HG03066 (cell line): ENCODE data around the gene NPB.

Source experiments
- ATAC-seq: cut with Tn5 transposase; IDR thresholded peaks from one replicate; pipeline ENCODE4 v1.9.1; 2021; ENCODE audit warnings: low read depth; ENCODE audit not compliant: unreplicated experiment

Gene NPB

DNA sequence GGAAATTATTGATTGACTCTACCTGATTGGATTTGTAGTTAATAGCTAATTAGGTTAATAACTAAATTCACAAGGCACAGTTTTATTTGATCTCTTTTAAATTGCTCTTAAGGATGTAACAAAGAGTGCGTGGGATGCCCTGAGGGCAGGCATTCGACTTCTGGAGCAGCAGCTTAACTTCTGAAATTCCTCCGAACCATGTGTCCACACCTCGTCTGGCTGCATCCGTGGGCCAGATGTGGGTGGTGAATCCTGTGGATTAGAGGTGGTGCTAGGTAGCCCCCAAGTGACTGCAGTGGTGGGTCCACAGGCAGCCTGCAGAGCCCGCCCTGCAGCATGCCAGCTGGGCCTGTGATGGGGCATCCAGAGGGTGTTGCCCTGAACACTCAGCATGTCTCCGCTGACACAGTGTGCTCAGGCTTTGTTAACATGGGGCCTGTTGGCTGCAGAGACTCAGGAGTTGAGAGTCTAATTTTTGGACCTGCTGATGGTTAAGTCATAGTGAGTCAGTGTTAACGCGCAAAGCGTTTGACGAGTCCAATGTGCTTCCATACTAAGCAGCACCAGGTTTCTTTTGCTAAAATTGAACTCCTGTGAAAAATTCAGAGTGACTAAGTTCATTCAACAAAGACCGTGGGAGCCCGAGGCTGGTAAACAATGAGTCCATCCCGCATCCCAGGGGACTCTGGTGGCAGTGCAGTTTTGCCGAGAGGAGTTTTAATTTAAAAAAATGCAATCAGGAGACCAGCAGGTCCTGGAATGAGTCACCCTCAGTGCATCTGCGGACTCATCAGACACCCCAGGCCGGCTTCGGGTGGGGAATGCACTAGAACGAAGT, 3.8 kb upstream of the NPB start:
- no peak for ATAC-seq

- ATAC-seq: no peak
Observed at GRCh38 chr17:81898885-81899284, 3.2 kb upstream of the NPB start.

DNA sequence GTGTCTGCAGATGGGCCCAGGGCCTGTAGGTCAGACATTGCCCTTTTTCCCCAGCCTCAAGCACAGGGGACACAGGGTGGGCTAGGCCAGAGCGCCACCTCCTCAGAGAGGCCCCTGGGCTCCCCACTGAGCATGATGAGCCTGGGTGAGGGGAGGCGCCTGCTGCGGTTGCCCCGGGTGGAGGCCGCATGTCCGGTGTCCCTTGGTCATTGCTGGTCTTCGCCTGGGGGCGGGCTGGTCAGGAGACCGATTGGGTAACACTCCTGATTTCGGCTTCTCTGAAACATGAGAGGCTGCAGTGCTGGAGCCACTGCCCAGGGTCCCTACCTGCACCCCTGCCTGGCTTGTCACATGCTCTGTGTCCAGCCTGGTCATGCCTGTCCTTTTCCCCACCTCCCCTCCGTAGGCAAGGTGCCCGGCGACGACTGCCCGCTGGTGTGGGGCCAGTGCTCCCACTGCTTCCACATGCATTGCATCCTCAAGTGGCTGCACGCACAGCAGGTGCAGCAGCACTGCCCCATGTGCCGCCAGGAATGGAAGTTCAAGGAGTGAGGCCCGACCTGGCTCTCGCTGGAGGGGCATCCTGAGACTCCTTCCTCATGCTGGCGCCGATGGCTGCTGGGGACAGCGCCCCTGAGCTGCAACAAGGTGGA, 2.4 kb upstream of the NPB start:
- no peak for ATAC-seq

DNA sequence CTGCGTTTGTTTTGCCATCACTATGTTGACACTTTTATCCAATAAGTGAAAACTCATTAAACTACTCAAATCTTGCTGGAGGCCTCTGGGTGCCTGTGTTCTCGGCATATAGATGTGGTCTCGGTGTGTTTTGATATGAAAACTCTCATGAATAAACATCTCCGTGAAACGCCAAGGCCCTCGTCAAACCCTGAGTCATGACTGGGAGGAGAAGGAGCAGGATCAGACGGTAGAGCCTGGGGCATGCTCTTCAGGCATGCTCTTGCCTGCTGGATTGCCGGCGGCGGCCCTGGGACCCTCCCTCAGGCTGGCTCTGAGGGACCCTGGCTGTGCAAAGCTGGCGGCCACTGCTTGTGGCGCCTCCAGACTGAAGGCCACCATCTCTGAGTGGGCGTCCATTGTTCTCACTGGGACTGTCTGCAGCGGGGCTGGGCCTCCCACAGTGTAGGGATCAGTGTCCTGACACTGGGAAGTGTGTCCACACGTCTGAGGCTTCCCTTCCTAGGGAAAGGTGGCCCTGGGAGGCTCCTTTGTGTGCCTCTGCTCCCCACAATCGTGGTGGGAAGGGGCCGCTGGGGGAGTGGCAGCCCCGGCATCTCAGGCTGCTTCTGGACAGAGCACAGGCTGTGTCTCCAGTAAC, 1.7 kb upstream of the NPB start:
- no peak for ATAC-seq

- ATAC-seq: no peak
Observed at GRCh38 chr17:81901167-81902022, 643 bp upstream of the NPB start.

DNA sequence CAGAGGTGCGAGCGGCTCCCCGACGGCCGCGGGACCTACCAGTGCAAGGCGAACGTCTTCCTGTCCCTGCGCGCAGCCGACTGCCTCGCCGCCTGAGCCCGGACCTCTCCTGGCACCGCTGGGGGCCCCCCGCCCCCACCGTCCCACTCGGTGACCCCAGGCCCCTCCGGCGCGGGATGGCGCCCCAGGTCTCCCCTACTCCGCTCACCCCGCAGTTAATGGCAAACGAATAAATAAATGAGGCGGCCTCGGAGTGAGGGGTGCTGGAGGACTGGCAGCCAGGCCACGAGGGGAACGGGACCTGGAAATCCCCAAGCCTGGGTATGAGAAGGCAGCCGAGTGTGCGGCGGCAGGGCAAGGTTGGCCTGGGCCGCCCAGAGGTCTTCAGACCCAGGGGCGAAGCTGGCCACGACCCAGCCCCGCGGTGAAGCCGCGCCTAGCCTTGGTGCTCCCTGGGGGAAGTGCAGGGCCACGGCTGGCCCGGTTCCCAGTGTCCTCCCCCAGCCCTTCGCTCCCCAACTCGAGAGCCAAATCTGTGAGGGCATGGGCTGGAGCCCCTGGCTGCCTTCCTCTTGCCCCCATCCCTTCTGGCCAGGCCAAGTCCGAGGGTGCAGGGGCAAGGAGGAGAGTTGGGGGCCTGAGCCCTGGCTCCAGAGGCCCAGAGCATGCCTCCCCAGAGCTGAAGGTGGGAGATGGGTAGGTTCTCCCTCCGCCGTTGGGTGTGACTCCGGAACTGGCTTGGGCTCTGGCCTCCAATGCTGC, 796 bp downstream of the NPB start:
- no peak for ATAC-seq

DNA sequence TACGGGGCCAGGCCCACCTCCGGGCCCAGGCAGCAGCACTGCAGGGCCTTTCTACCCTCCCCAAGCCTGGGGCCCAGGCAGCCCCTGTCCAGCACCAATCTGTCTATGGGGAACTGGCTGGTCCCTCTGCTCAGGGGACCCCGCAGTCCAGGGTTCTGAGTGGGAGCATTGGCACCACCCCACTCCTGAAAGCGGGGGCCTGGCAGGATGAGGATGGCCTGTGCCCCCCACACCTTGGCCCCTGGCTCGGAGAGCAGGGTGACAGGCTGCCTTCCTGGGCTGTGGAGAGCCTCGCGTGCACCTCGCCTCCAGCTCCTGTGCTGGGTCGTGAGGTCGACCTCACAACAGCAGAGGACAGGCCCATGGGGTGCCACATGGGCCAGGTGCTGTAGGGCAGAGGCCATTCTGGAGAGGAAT, 1.4 kb downstream of the NPB start:
- ATAC-seq: no peak

DNA sequence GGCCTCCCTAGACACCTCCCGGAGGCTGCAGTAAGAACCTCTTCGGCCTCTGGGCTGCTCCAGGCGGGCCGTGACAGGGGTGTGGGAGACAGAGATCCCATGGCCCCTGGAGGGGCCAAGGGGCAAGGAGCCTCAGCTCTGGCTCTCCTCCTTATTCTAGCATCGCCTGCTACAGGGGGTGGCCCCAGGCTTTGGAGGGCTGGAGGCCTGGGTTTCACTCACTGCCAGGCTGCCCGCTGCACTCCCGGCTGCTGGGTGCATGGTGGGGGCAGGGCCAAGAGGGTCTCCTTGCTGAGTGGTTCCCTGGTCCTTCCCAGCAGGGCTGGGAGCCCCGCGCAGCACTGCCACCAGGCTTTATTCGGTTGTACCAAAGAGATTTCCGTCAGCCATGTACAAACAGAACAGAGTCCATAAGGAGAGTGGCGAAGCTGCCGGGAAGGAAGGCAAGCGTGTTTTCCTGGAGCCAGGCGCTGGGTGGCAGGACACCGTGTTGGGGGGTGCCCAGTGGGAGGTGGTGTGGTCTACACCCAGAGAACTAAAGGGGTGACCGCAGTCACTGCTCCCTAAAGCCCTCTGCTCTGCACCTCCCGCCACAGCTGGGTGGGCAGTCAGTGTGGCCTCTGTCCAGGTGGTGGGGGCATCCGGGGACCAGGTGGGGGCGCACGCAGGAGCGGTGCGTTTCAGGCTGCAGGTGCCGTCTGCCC, 2.0 kb downstream of the NPB start:
- no peak for ATAC-seq

- ATAC-seq: no peak
Observed at GRCh38 chr17:81904600-81905423, 2.8 kb downstream of the NPB start.

DNA sequence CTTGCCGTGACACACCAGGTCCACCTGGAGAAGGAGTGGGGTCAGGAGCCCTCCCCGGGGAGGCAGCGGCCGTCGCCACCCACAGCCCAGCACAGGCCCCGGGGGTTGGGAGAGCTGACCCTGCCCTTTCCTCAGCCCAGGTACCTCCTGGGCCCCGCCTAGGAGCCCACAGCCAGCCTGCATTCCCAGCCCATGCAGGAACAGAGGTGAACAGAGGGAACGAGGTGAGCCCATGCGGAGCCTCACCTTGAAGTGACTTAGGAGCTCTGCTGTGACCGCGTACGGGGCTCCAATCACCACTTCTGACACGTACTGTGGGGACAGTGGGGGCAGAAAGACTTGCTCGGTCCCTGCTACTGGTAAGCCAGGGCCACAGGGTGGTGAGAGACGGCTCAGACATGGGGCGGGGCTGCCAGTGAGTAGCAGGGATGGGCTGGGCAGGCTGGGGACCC, 3.4 kb downstream of the NPB start:
- no peak for ATAC-seq

- ATAC-seq: no peak
Observed at GRCh38 chr17:81905993-81906392, 4.0 kb downstream of the NPB start.

DNA sequence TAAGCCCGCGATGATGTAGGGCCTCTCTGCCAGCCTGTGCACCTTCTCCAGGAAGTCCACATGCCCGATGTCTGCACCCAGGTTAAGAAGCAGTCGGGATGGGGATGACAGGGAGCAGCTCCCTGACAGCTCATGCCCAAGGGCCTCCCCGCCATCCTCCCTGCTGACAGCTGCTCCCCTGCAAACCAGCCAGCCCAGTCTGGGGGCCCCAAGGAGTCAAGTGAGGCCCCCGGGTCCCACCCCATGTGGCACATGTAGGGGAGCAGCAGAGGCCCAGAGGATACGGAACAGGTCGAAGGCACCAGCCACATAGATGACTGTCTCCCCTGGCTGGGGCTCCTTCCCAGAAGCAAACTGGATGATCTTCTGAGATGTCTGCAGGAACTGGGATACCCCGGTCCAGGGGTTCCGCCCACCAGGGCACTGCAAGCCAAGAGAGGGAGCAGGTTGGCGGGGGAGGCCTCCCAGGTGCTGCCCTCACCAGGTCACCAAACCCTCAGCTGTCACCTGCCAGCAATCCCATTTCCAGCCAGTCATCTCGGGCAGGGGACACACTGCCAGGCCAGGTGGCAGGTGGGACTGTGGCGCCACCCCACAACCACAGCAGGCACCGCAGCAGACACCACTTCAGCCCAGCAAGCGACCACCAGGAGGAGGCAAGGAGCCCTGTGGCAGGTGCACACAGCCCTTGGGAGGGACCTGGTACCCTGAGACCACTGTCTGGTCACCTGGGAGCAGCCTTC, 4.6 kb downstream of the NPB start:
- ATAC-seq: no peak

DNA sequence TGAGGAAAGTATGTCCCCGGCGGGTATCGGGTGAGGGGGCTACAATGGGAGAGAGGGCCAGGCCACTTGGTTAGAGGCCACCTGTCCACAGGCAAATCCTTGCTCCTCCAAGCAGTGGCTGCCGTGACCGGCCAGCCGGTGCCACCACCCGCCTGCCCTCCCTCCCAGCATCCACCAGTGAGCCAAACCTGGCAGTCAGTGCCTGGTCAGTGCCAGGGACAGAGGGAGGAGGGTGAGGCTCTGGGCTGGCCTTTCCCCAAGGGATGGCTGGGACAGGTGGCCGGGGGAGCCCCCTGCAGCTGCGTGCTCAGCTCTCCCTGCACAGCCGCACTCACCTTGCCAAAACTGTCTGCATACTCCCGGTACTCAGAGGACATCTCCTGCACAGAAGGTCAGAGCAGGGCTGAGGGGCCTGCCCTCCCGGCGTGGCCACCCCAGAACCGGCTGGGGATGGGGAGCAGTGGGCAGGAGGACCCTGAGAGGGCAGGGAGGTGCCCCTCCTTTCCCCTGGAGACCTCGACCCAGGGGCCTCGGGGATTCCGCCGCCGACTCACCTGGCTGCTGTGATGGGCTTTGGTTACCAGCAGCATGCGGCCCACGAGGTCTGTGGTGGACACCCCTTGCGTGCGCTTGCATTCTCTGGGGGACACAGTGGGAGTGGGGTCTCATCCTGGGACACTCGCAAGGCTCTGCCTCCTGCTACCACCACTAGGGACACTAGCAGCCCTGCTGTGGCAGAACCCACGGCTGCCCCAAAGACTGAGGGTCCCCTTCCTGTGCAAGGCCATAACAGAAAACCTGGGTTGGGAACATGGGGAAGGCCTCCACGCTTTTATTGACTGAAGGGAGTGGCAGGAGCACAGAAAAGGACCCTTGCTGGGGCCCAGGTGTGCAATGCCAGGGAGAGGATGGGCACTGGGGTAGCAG, 5.4 kb downstream of the NPB start:
- no peak for ATAC-seq

DNA sequence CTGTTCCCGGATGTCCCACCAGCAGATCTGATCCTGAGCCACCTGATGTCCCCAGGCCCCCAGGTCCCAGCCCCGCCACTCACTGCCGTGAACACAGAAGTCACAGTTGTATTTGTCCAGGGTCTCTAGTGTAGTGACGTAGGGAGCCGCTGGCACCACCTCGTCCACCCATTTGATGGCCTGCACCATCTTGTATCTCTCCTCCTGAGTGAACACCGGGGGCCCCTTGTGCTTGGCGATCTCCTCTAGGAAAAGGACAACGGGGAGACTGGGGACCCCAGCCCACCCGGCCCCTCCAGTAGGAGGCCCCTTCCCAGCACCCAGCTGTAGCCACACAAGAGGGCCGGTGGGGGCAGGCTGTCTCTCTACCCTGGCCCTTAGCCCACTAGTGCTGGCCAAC, 6.8 kb downstream of the NPB start:
- ATAC-seq: no peak

- no peak for ATAC-seq
Observed at GRCh38 chr17:81909231-81909630, 7.2 kb downstream of the NPB start.

GRCh38 chr17:81909966-81910839, 8.2 kb downstream of the NPB start:
- ATAC-seq: no peak
